Fibroblast of skin of left quadriceps (primary cell): ENCODE measurements around the gene SETMAR.
"Not testable (repeated sequence)": the region's sequence is repeated elsewhere in the genome, so short reads cannot be mapped to it uniquely, and the experiment has no call there.

Source experiments
- DNase-seq, 2 experiments: peaks; one replicate each; pipeline ENCODE4 v3.0.0-alpha.2; 2013; ENCODE audit warnings: low read depth in 2 of 2

Gene SETMAR

GRCh38 chr3:4303187-4304123, at the start of gene SETMAR:
TSS of gene SETMAR (plus strand) at chr3:4303369. CDS start at chr3:4303371, 2 bp downstream.
- DNase-seq = peak; percentile 67 to 68

GRCh38 chr3:4261406-4261805, 41.8 kb upstream of the SETMAR start:
- no peak for DNase-seq

- DNase-seq = no peak
Measured at GRCh38 chr3:4264040-4264439, 39.1 kb upstream of the SETMAR start.

GRCh38 chr3:4270720-4271119, 32.4 kb upstream of the SETMAR start:
- DNase-seq = no peak

GRCh38 chr3:4271834-4272233, 31.3 kb upstream of the SETMAR start:
- peak; percentile 4 to 11 for DNase-seq

- no peak for DNase-seq
Measured at GRCh38 chr3:4279516-4280105, 23.6 kb upstream of the SETMAR start.

- no peak for DNase-seq
Measured at GRCh38 chr3:4281991-4282390, 21.2 kb upstream of the SETMAR start.

GRCh38 chr3:4284865-4285264, 18.3 kb upstream of the SETMAR start:
- DNase-seq = no peak

- DNase-seq = no peak
Measured at GRCh38 chr3:4289044-4289443, 14.1 kb upstream of the SETMAR start.

- no peak for DNase-seq
Measured at GRCh38 chr3:4290272-4290893, 12.8 kb upstream of the SETMAR start.

GRCh38 chr3:4292301-4292700, 10.9 kb upstream of the SETMAR start:
- no peak for DNase-seq

GRCh38 chr3:4294616-4295327, 8.4 kb upstream of the SETMAR start:
- no peak for DNase-seq

GRCh38 chr3:4296454-4296853, 6.7 kb upstream of the SETMAR start:
- not testable (repeated sequence) for DNase-seq

GRCh38 chr3:4297486-4297885, 5.7 kb upstream of the SETMAR start:
- DNase-seq = no peak

- DNase-seq = no peak
Measured at GRCh38 chr3:4302747-4303146, 422 bp upstream of the SETMAR start.

GRCh38 chr3:4305210-4305609, 2.0 kb downstream of the SETMAR start:
- DNase-seq = not testable (repeated sequence)

- DNase-seq = no peak
Measured at GRCh38 chr3:4306091-4306490, 2.9 kb downstream of the SETMAR start.

- DNase-seq = no peak
Measured at GRCh38 chr3:4306860-4307259, 3.7 kb downstream of the SETMAR start.

- no peak for DNase-seq
Measured at GRCh38 chr3:4309491-4310128, 6.4 kb downstream of the SETMAR start.

- DNase-seq = no peak
Measured at GRCh38 chr3:4310971-4311370, 7.8 kb downstream of the SETMAR start.

- DNase-seq = no peak
Measured at GRCh38 chr3:4311496-4311895, 8.3 kb downstream of the SETMAR start.
